Neural cell (in vitro differentiated cells): ENCODE measurements around the gene PTPRR. TPM values are rescaled to one million over a fixed set of nuclear protein-coding genes. Genes with fewer than 3 reads are reported as not detected.

Source experiments
- H2AFZ ChIP-seq: fragments of 200-600, 300-800 bp; sonication (generic), shearing (Covaris generic); 2 replicates; pipeline ENCODE4 v1.6.0; 2014; ENCODE audit warnings: low read depth, mild to moderate bottlenecking, antibody characterized with exemption, low read length, moderate library complexity
- H3F3A ChIP-seq: fragments of 200-600 bp; shearing (Covaris generic); 2 replicates; pipeline ENCODE4 v1.6.1; 2016; ENCODE audit warnings: mild to moderate bottlenecking, moderate library complexity, mixed read lengths, antibody characterized with exemption, low read length; ENCODE audit not compliant: insufficient read depth, poor library complexity, severe bottlenecking
- H3K27ac ChIP-seq: fragments of 200-600, 300-800 bp; sonication (generic), shearing (Covaris generic); 2 replicates; pipeline ENCODE4 v1.5.1; 2014; ENCODE audit warnings: mild to moderate bottlenecking, low read length, moderate library complexity
- H3K27me3 ChIP-seq: fragments of 300-800, 200-600 bp; sonication (generic), shearing (Covaris generic); 2 replicates; pipeline ENCODE4 v1.6.0; 2014; ENCODE audit warnings: mild to moderate bottlenecking, low read depth, low read length, moderate library complexity; ENCODE audit not compliant: insufficient read depth
- H3K36me3 ChIP-seq: fragments of 300-800, 200-600 bp; sonication (generic), shearing (Covaris generic); 2 replicates; pipeline ENCODE4 v1.5.1; 2014; ENCODE audit warnings: mild to moderate bottlenecking, antibody characterized with exemption, low read length, moderate library complexity; ENCODE audit not compliant: insufficient read depth
- H3K4me2 ChIP-seq: fragments of 300-800, 200-600 bp; sonication (generic), shearing (Covaris generic); 2 replicates; pipeline ENCODE4 v1.6.0; 2014; ENCODE audit warnings: mild to moderate bottlenecking, low read length
- H3K4me3 ChIP-seq: fragments of 300-800, 200-600 bp; sonication (generic), shearing (Covaris generic); 2 replicates; pipeline ENCODE4 v1.5.1; 2014; ENCODE audit warnings: mild to moderate bottlenecking, low read length, moderate library complexity
- H3K79me2 ChIP-seq: fragments of 200-600 bp; shearing (Covaris generic); replicated peaks from 2 replicates; pipeline ENCODE4 v1.6.0; 2014; ENCODE audit warnings: mild to moderate bottlenecking, low read length, moderate library complexity; ENCODE audit not compliant: insufficient read depth
- H3K9ac ChIP-seq: fragments of 300-800, 200-600 bp; sonication (generic), shearing (Covaris generic); 2 replicates; pipeline ENCODE4 v1.6.1; 2016; ENCODE audit warnings: mild to moderate bottlenecking, low read length, mixed read lengths
- H3K9me2 ChIP-seq: fragments of 200-600 bp; shearing (Covaris generic); 2 replicates; pipeline ENCODE4 v1.6.1; 2016; ENCODE audit warnings: mild to moderate bottlenecking, low read length, mixed read lengths; ENCODE audit not compliant: insufficient read depth
- H3K9me3 ChIP-seq: fragments of 200-600, 300-800 bp; sonication (generic), shearing (Covaris generic); 2 replicates; pipeline ENCODE4 v1.6.1; 2016; ENCODE audit warnings: mild to moderate bottlenecking, mixed run types, low read length, moderate library complexity, mixed read lengths
- H4K20me1 ChIP-seq: fragments of 200-600 bp; shearing (Covaris generic); 2 replicates; pipeline ENCODE4 v1.6.1; 2016; ENCODE audit warnings: mild to moderate bottlenecking, mixed run types; ENCODE audit not compliant: insufficient read depth
- EP300 ChIP-seq: fragments of 450-650 bp; conservative IDR thresholded peaks from 2 replicates; pipeline ENCODE4 v1.6.1; 2014; ENCODE audit warnings: antibody characterized with exemption, mild to moderate bottlenecking, moderate library complexity; ENCODE audit not compliant: poor library complexity, severe bottlenecking
- EZH2 ChIP-seq: fragments of 200-600, 300-800 bp; shearing (Covaris generic), sonication (generic); IDR thresholded peaks from 2 replicates; pipeline ENCODE4 v1.6.1; 2014; ENCODE audit warnings: antibody characterized with exemption, low read length, borderline replicate concordance, mild to moderate bottlenecking; ENCODE audit not compliant: insufficient read depth, poor library complexity, severe bottlenecking
- MXI1 ChIP-seq: fragments of 450-650 bp; conservative IDR thresholded peaks from 2 replicates; pipeline ENCODE4 v1.6.1; 2014; ENCODE audit warnings: antibody characterized with exemption, mild to moderate bottlenecking; ENCODE audit not compliant: poor library complexity, severe bottlenecking
- POLR2AphosphoS5 ChIP-seq: IDR thresholded peaks from 2 replicates; pipeline ENCODE4 v1.6.1; 2012
- RAD21 ChIP-seq: fragments of 450-650 bp; conservative IDR thresholded peaks from 2 replicates; pipeline ENCODE4 v1.6.1; 2014; ENCODE audit warnings: antibody characterized with exemption, mild to moderate bottlenecking, moderate library complexity
- REST ChIP-seq: IDR thresholded peaks from 2 replicates; pipeline ENCODE4 v1.6.1; 2012; ENCODE audit warnings: borderline replicate concordance
- SMC3 ChIP-seq: fragments of 450-650 bp; conservative IDR thresholded peaks from 2 replicates; pipeline ENCODE4 v1.6.1; 2014; ENCODE audit warnings: antibody characterized with exemption, mild to moderate bottlenecking, moderate library complexity; ENCODE audit not compliant: poor library complexity
- TAF1 ChIP-seq: IDR thresholded peaks from 2 replicates; pipeline ENCODE4 v1.6.1; 2012; ENCODE audit warnings: low read depth
- polyA plus RNA-seq: library from polyadenylated mRNA; depleted of rRNA; stranded (reverse); fragments of >200 nt; gene quantifications from 2 replicates; pipeline ENCODE4 v1.2.3, GENCODE V29; 2014
- TF ChIP-seq, protein P1 (sequence below): fragments of 450-650 bp; IDR thresholded peaks from 2 replicates; pipeline ENCODE4 v1.5.1; 2014; ENCODE audit warnings: antibody characterized with exemption, mild to moderate bottlenecking, moderate library complexity; ENCODE audit not compliant: poor library complexity, severe bottlenecking

PTPRR gene
- polyA plus RNA-seq, 1 donor from 2014 or later: 2.2 TPM

- H3K79me2 ChIP-seq: no peaks in the 10 kb centered on the region
- H4K20me1 ChIP-seq: no peaks in the 10 kb centered on the region
- no peak for TF ChIP-seq MXI1
- TF ChIP-seq POLR2AphosphoS5: no peak
- TF ChIP-seq, protein P1, sequence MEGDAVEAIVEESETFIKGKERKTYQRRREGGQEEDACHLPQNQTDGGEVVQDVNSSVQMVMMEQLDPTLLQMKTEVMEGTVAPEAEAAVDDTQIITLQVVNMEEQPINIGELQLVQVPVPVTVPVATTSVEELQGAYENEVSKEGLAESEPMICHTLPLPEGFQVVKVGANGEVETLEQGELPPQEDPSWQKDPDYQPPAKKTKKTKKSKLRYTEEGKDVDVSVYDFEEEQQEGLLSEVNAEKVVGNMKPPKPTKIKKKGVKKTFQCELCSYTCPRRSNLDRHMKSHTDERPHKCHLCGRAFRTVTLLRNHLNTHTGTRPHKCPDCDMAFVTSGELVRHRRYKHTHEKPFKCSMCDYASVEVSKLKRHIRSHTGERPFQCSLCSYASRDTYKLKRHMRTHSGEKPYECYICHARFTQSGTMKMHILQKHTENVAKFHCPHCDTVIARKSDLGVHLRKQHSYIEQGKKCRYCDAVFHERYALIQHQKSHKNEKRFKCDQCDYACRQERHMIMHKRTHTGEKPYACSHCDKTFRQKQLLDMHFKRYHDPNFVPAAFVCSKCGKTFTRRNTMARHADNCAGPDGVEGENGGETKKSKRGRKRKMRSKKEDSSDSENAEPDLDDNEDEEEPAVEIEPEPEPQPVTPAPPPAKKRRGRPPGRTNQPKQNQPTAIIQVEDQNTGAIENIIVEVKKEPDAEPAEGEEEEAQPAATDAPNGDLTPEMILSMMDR: no peak
- TF ChIP-seq EP300: no peak
- TF ChIP-seq EZH2: no peak
- no peak for TF ChIP-seq SMC3
- TF ChIP-seq REST: no peak
- no peak for TF ChIP-seq RAD21
- TF ChIP-seq TAF1: no peak
- no peaks in the 10 kb centered on the region for H3F3A ChIP-seq
- no peak overlapping the region for H3K4me3 ChIP-seq
- no peaks in the 10 kb centered on the region for H3K9me2 ChIP-seq
- H3K4me2 ChIP-seq: no peak overlapping the region
- H3K9ac ChIP-seq: no peak overlapping the region
- H2AFZ ChIP-seq: no peak overlapping the region
- H3K9me3 ChIP-seq: no peaks in the 10 kb centered on the region
- no peaks in the 10 kb centered on the region for H3K27me3 ChIP-seq
- H3K36me3 ChIP-seq: no peaks in the 10 kb centered on the region
- no peak overlapping the region for H3K27ac ChIP-seq
Observed at GRCh38 chr12:70950451-70950850, 29.9 kb upstream of the PTPRR start.

DNA sequence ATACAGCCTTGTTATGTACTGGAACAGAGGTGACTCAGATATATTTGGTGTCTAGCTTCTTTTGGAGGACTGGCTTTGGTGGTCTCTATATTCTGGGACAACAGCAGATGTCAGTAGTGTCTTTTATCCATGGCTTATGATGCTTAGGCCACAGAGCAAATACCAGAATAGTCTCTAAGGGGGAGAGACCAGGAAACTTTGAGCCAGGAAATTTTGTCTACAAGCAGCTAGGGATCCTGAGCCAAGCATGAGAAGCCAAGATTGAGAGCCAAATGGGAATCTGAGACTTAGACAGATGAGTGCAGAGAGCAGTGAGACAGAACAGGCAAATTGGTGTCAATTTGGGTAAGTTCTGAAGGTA lies 28.4 kb upstream of the PTPRR start:
- H3F3A ChIP-seq: no peaks in the 10 kb centered on the region
- H3K27ac ChIP-seq: no peak overlapping the region
- no peaks in the 10 kb centered on the region for H3K36me3 ChIP-seq
- H3K4me3 ChIP-seq: no peak overlapping the region
- no peaks in the 10 kb centered on the region for H4K20me1 ChIP-seq
- no peaks in the 10 kb centered on the region for H3K9me3 ChIP-seq
- no peaks in the 10 kb centered on the region for H3K27me3 ChIP-seq
- H3K4me2 ChIP-seq: no peak overlapping the region
- no peak for TF ChIP-seq REST
- TF ChIP-seq RAD21: no peak
- H3K9me2 ChIP-seq: no peaks in the 10 kb centered on the region
- no peak overlapping the region for H2AFZ ChIP-seq
- H3K9ac ChIP-seq: no peak overlapping the region
- H3K79me2 ChIP-seq: no peaks in the 10 kb centered on the region
